Measurements from ENCODE around the gene SLC35A2.

SLC35A2 gene

GRCh38 chrX:48956728-48957414 lies 45.4 kb upstream of the SLC35A2 start:
- Histone ChIP-seq H4K5ac (ENCODE audit: low read length) (no peak overlapping the region), H3K56ac (ENCODE audit: low read length) (peak overlapping the region; percentile 92), H3K79me1 (ENCODE audit: low read length) (no peaks in the 10 kb centered on the region), H3K36me3 (ENCODE audit: control insufficient read depth, insufficient read depth, low read length) (no peaks in the 10 kb centered on the region), H3K23ac (ENCODE audit: low read length) (no peak overlapping the region), H4K8ac (ENCODE audit: low read depth, low read length) (no peak overlapping the region), H3K4ac (ENCODE audit: low read depth, low read length) (no peak overlapping the region), H3K4me3 (ENCODE audit: low read length) (peak overlapping the region; percentile 42), H2AK5ac (ENCODE audit: low read length) (no peak overlapping the region), H2BK5ac (ENCODE audit: low read length) (no peak overlapping the region), H2BK15ac (replicated peaks; ENCODE audit: low read depth) (no peak overlapping the region), H3K27me3 (ENCODE audit: insufficient read depth, low read length, poor library complexity) (no peaks in the 10 kb centered on the region), H3K9ac (ENCODE audit: low read length) (peak overlapping the region; percentile 82), H3K4me2 (ENCODE audit: low read length) (peak overlapping the region; percentile 59), H2BK120ac (ENCODE audit: low read depth, low read length) (no peak overlapping the region), H3K27ac (ENCODE audit: low read depth, low read length) (peak overlapping the region; percentile 83), H3K18ac (ENCODE audit: low read length) (peak overlapping the region; percentile 26), H3K4me1 (ENCODE audit: control insufficient read depth, low read depth, low read length) (no peaks in the 10 kb centered on the region), H3K79me2 (ENCODE audit: control insufficient read depth, insufficient read depth, low read length) (peaks cover 44% of the 10 kb centered on the region)
- no CpG with 5 or more reads among the region's 61 CpGs for WGBS (ENCODE audit: extremely low coverage, insufficient coverage, low lambda C conversion rate)
- DNase-seq, result no peak

- no peaks in the 10 kb centered on the region for H3K79me1 ChIP-seq (ENCODE audit: low read length)
- no peak overlapping the region for H3K4me3 ChIP-seq (ENCODE audit: low read length)
- DNase-seq, result no peak
- no peak overlapping the region for H3K4me2 ChIP-seq (ENCODE audit: low read length)
- H3K79me2 ChIP-seq (ENCODE audit: control insufficient read depth, insufficient read depth, low read length), result peaks cover 15% of the 10 kb centered on the region
- H3K27ac ChIP-seq (ENCODE audit: low read depth, low read length), result no peak overlapping the region
- no peak overlapping the region for H2AK5ac ChIP-seq (ENCODE audit: low read length)
- no peaks in the 10 kb centered on the region for H3K4me1 ChIP-seq (ENCODE audit: control insufficient read depth, low read depth, low read length)
- no CpG with 5 or more reads among the region's 1 CpG for WGBS (ENCODE audit: extremely low coverage, insufficient coverage, low lambda C conversion rate)
- no peak overlapping the region for H3K56ac ChIP-seq (ENCODE audit: low read length)
- H2BK5ac ChIP-seq (ENCODE audit: low read length), result no peak overlapping the region
- no peaks in the 10 kb centered on the region for H3K36me3 ChIP-seq (ENCODE audit: control insufficient read depth, insufficient read depth, low read length)
- no peak overlapping the region for H3K9ac ChIP-seq (ENCODE audit: low read length)
- H3K27me3 ChIP-seq (ENCODE audit: insufficient read depth, low read length, poor library complexity), result no peaks in the 10 kb centered on the region
- H3K23ac ChIP-seq (ENCODE audit: low read length), result no peak overlapping the region
- H3K18ac ChIP-seq (ENCODE audit: low read length), result no peak overlapping the region
- H2BK15ac ChIP-seq (replicated peaks; ENCODE audit: low read depth), result no peak overlapping the region
- no peak overlapping the region for H4K5ac ChIP-seq (ENCODE audit: low read length)
- no peak overlapping the region for H3K4ac ChIP-seq (ENCODE audit: low read depth, low read length)
- H4K8ac ChIP-seq (ENCODE audit: low read depth, low read length), result no peak overlapping the region
- no peak overlapping the region for H2BK120ac ChIP-seq (ENCODE audit: low read depth, low read length)
Observed at GRCh38 chrX:48948589-48948988, 37.1 kb upstream of the SLC35A2 start.

GRCh38 chrX:48945517-48946348 lies 34.3 kb upstream of the SLC35A2 start:
- Histone ChIP-seq H3K4me3 (ENCODE audit: low read length) (no peak overlapping the region), H3K4me1 (ENCODE audit: control insufficient read depth, low read depth, low read length) (no peaks in the 10 kb centered on the region), H3K9ac (ENCODE audit: low read length) (no peak overlapping the region), H3K79me1 (ENCODE audit: low read length) (no peaks in the 10 kb centered on the region), H3K18ac (ENCODE audit: low read length) (no peak overlapping the region), H3K27ac (ENCODE audit: low read depth, low read length) (no peak overlapping the region), H2BK5ac (ENCODE audit: low read length) (no peak overlapping the region), H4K8ac (ENCODE audit: low read depth, low read length) (no peak overlapping the region), H2BK120ac (ENCODE audit: low read depth, low read length) (no peak overlapping the region), H2AK5ac (ENCODE audit: low read length) (no peak overlapping the region), H3K4me2 (ENCODE audit: low read length) (no peak overlapping the region), H4K5ac (ENCODE audit: low read length) (no peak overlapping the region), H3K23ac (ENCODE audit: low read length) (no peak overlapping the region), H3K4ac (ENCODE audit: low read depth, low read length) (no peak overlapping the region), H3K27me3 (ENCODE audit: insufficient read depth, low read length, poor library complexity) (no peaks in the 10 kb centered on the region), H3K56ac (ENCODE audit: low read length) (no peak overlapping the region), H2BK15ac (replicated peaks; ENCODE audit: low read depth) (no peak overlapping the region), H3K79me2 (ENCODE audit: control insufficient read depth, insufficient read depth, low read length) (no peaks in the 10 kb centered on the region), H3K36me3 (ENCODE audit: control insufficient read depth, insufficient read depth, low read length) (no peaks in the 10 kb centered on the region)
- peak; percentile 56 for DNase-seq
- WGBS (ENCODE audit: extremely low coverage, insufficient coverage, low lambda C conversion rate), result no CpG with 5 or more reads among the region's 8 CpGs

GRCh38 chrX:48942895-48943294 lies 31.4 kb upstream of the SLC35A2 start:
- no peak overlapping the region for H3K4ac ChIP-seq (ENCODE audit: low read depth, low read length)
- no peak for DNase-seq
- H3K4me1 ChIP-seq (ENCODE audit: control insufficient read depth, low read depth, low read length), result no peaks in the 10 kb centered on the region

GRCh38 chrX:48940404-48940955 lies 29.0 kb upstream of the SLC35A2 start:
- no peak overlapping the region for H3K18ac ChIP-seq (ENCODE audit: low read length)
- no peaks in the 10 kb centered on the region for H3K36me3 ChIP-seq (ENCODE audit: control insufficient read depth, insufficient read depth, low read length)
- no peaks in the 10 kb centered on the region for H3K4me1 ChIP-seq (ENCODE audit: control insufficient read depth, low read depth, low read length)
- H2AK5ac ChIP-seq (ENCODE audit: low read length), result no peak overlapping the region
- H3K56ac ChIP-seq (ENCODE audit: low read length), result no peak overlapping the region
- no peak overlapping the region for H3K23ac ChIP-seq (ENCODE audit: low read length)
- no peak overlapping the region for H3K4me3 ChIP-seq (ENCODE audit: low read length)
- no peaks in the 10 kb centered on the region for H3K79me1 ChIP-seq (ENCODE audit: low read length)
- no peak overlapping the region for H2BK5ac ChIP-seq (ENCODE audit: low read length)
- H3K27me3 ChIP-seq (ENCODE audit: insufficient read depth, low read length, poor library complexity), result no peaks in the 10 kb centered on the region
- no peak for DNase-seq
- no peak overlapping the region for H3K4ac ChIP-seq (ENCODE audit: low read depth, low read length)
- no peak overlapping the region for H3K4me2 ChIP-seq (ENCODE audit: low read length)
- no peak overlapping the region for H2BK15ac ChIP-seq (replicated peaks; ENCODE audit: low read depth)
- no peak overlapping the region for H4K5ac ChIP-seq (ENCODE audit: low read length)
- no peak overlapping the region for H3K27ac ChIP-seq (ENCODE audit: low read depth, low read length)
- H3K79me2 ChIP-seq (ENCODE audit: control insufficient read depth, insufficient read depth, low read length), result peaks cover 6% of the 10 kb centered on the region
- no peak overlapping the region for H4K8ac ChIP-seq (ENCODE audit: low read depth, low read length)
- H3K9ac ChIP-seq (ENCODE audit: low read length), result no peak overlapping the region
- H2BK120ac ChIP-seq (ENCODE audit: low read depth, low read length), result no peak overlapping the region
- no CpG with 5 or more reads among the region's 2 CpGs for WGBS (ENCODE audit: extremely low coverage, insufficient coverage, low lambda C conversion rate)

More at GRCh38 chrX:48942895-48943294, 31.4 kb upstream of the SLC35A2 start:
- no peak overlapping the region for H3K56ac ChIP-seq (ENCODE audit: low read length)
- H3K27me3 ChIP-seq (ENCODE audit: insufficient read depth, low read length, poor library complexity), result no peaks in the 10 kb centered on the region
- H4K8ac ChIP-seq (ENCODE audit: low read depth, low read length), result no peak overlapping the region
- no peak overlapping the region for H3K9ac ChIP-seq (ENCODE audit: low read length)
- no peak overlapping the region for H3K4me2 ChIP-seq (ENCODE audit: low read length)
- no peak overlapping the region for H3K18ac ChIP-seq (ENCODE audit: low read length)
- no peak overlapping the region for H3K4me3 ChIP-seq (ENCODE audit: low read length)
- no peak overlapping the region for H3K27ac ChIP-seq (ENCODE audit: low read depth, low read length)
- H3K79me2 ChIP-seq (ENCODE audit: control insufficient read depth, insufficient read depth, low read length), result peaks cover 3% of the 10 kb centered on the region
- H4K5ac ChIP-seq (ENCODE audit: low read length), result no peak overlapping the region
- no peak overlapping the region for H2BK15ac ChIP-seq (replicated peaks; ENCODE audit: low read depth)
- no peak overlapping the region for H2BK5ac ChIP-seq (ENCODE audit: low read length)
- H3K79me1 ChIP-seq (ENCODE audit: low read length), result no peaks in the 10 kb centered on the region
- no peaks in the 10 kb centered on the region for H3K36me3 ChIP-seq (ENCODE audit: control insufficient read depth, insufficient read depth, low read length)
- H3K23ac ChIP-seq (ENCODE audit: low read length), result no peak overlapping the region
- no peak overlapping the region for H2AK5ac ChIP-seq (ENCODE audit: low read length)
- no peak overlapping the region for H2BK120ac ChIP-seq (ENCODE audit: low read depth, low read length)
- WGBS (ENCODE audit: extremely low coverage, insufficient coverage, low lambda C conversion rate), result no CpG with 5 or more reads among the region's 2 CpGs
